ENCODE data around the gene MIOS.
"Not testable (repeated sequence)": the region's sequence is repeated elsewhere in the genome, so short reads cannot be mapped to it uniquely, and the experiment has no call there.

MIOS gene

GRCh38 chr7:7640221-7641128 is 73.8 kb downstream of the MIOS start, which contains the start of gene UMAD1:
TSS of gene UMAD1 (plus strand) at chr7:7640752. CDS start at chr7:7673372, 32,620 bp downstream.
- in situ Hi-C loops (cut with MboI; ENCODE audit: low sequenced_read_pairs): no loop called here

DNA sequence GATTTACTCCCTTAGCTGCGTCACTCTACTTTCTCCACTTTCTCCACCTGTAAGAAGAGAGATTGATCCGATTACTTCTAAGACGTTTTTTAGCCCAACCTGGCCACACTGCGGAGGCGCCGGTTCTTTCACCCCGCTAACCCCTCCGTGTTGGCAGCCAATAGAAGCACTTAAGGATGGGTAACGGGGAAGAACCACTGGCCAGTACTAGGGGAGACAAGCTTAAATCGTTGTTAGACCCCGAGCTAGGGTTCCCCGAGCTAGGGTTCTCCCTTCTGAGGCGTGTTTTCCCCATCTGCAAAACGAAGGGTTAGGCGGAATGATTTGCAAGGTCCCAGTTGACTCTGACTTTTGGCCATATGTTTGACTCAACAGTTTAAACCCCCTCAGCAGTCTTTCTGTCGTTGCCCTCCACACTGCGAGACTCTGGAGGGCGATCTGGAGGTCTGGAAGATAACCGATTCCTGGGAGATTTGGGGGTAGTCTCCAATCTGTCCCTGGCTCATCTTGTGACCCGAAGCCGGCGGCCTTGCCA is 74.5 kb downstream of the MIOS start:
- in situ Hi-C loops (cut with MboI; ENCODE audit: low sequenced_read_pairs): no loop called here

DNA sequence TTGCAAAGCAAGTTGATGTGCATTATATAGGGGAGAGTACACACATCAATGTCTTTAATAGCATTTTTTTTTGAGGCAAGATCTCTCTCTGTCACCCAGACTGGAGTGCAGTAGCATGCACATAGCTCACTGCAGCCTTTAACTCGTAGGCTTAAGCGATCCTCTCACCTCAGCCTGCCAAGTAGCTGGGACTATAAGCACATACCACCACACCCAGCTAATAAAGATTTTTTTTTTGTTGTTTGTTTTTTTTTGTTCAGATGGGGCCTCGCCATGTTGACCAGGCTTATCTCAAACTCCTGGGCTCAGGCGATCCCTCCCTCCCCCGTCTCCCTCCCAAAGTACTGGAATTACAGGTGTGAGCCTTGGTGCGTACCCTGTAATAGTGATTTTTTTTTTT is 75.4 kb downstream of the MIOS start:
- in situ Hi-C loops (cut with MboI; ENCODE audit: low sequenced_read_pairs): no loop called here

DNA sequence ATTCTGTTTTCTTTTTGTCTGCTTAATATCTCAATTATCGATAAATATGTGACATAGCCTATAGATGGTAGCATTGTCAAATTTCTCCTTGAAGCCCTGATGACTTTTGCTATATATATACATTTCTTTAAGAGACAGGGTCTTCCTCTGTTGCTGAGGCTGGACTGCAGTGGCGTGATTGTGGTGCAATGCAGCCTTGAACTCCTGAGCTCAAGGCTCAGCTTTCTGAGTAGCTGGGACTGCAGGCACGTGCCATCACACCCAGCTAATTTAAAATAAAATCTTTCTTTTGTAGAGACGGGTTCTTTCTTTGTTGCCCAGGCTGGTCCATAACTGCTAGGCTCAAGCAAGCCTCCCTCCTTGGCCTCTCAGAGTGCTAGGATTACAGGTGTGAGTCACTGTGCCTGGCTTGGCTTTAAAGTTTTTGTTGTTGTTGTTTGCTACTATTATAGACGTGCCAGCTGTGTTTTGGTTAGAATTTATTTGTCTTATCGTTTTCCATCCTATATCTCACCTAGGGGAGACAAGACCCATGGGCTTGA is 80.9 kb downstream of the MIOS start:
- in situ Hi-C loops (cut with MboI; ENCODE audit: low sequenced_read_pairs): no loop called here

DNA sequence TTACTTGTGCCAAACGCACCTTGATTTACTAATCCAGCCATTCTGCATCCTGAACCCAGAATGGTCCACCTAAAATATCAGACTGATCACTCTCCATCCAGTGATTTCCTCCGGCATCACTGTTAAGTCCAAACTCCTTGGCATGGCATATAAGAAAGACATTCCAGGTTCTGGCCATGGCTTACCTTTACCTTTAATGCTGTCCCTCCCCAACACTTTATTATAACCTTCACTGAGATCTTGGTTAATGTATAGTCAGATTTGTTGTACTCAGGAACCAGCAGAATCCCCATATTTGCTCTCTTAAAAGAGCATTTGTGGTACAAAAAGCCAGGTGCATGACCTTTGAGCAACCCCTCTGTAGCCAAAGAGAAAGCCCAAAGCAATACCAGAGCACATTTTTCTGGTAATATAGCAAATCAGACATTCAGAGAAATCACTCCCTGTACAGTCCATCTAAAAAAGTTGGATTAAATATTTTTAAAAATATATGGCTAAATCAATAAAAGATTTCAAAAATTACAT is 84.1 kb downstream of the MIOS start:
- in situ Hi-C loops (cut with MboI; ENCODE audit: low sequenced_read_pairs): no loop called here

DNA sequence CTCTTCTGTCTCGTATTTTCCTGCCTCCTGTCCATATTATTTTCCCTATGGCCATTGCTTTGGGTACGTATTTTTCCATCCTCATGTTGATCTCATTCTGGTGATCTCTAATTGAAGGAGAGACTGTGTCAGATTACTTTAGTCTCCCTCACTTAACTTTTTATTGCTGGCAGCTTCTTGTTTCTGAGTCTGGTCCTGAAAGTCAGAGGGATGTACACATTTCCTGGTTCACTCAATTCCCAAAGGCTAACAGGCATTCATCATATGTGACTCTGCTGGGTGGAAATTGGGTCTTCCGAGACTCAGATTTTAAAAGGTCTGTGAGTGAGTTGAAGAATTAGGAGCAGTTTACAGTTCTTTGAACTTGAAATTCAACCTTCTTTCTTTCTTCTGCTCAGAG is 84.8 kb downstream of the MIOS start:
- in situ Hi-C loops (cut with MboI; ENCODE audit: low sequenced_read_pairs): no loop called here

DNA sequence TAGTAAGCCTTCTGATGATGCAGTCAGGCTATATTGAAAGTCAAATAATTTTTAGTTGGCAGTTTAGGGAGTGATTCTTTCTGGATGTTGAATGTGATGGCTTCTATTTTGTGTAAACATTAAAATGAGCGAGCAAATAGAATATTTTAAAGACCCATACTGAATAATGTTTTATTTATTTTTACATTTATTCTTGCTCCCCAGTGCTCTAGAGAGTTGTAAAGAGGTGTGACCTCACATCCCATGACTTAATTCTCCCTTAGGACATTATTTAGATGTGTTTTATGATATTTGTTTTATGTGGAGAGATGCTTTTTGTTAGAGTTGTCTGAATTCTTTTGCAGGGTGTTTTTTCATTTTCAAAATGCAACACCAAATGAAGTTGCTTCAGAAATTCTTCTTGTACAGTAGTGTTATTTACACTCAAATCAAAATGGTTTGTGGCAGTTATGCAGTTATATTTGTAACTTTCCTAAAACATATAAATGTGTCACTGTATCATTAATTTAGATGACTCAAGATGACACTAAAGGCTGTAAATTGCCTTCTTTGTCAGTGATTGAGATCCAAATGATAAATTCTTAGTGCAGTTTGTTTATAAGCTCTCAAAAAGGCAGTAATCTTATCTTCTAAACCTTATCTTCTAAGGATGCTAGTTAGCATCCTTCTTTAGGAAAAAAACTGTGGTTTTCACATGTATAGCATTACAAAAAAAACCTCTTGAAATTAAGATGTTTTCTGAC is 86.3 kb downstream of the MIOS start:
- in situ Hi-C loops (cut with MboI; ENCODE audit: low sequenced_read_pairs): no loop called here

DNA sequence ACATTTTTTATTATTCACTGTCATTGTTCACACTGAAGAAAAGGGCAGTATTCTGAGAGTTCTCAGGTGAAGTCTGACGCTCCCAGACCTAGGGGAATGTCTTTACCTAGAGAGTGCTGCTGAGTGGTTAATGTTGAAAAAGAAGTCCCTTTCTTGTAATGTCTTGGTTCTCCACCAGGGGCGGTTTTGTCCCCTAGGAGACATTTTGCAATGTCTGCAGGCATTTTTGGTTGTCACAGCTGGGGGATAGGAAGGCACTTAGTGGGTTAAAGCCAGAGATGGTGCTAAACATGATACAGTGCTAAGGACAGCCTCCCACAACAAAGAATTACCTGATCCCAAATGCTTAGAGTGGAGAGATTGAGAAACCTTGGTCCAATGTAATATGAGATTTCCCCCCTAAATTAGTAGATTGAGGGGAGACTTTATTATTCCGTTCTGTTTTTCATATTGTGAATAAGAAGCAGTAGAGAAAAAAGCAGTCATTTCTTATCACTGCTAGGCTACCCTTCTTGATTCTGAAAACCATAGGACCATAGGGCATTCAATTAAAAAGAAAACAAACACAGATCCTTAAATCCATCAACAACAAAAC is 87.0 kb downstream of the MIOS start:
- in situ Hi-C loops (cut with MboI; ENCODE audit: low sequenced_read_pairs): no loop called here

GRCh38 chr7:7654964-7655715 is 88.5 kb downstream of the MIOS start:
- in situ Hi-C loops (cut with MboI; ENCODE audit: low sequenced_read_pairs): no loop called here

DNA sequence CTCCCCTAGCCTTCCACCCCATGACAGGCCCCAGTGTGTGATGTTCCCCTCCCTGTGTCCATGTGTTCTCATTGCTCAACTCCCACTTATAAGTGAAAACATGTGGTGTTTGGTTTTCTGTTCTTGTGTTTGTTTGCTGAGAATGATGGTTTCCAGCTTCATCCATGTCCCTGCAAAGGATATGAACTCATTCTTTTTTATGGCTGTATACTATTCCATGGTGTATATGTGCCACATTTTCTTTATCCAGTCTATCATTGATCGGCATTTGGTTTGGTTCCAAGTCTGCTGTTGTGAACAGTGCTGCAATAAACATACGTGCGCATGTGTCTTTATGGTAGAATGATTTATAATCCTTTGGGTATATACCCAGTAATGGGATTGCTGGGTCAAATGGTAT is 89.8 kb downstream of the MIOS start:
- in situ Hi-C loops (cut with MboI; ENCODE audit: low sequenced_read_pairs): not testable (repeated sequence)

All from HL-60/S4 treated with phorbol 12-myristate 13-acetate at 8.2 ng/mL for 4 days and 3 days (cell line).